GM18907 (cell line): ENCODE measurements around the gene ATP10B.

ENCODE experiments used
- ATAC-seq: cut with Tn5 transposase; IDR thresholded peaks from one replicate; pipeline ENCODE4 v1.9.1; 2021; ENCODE audit warnings: mild to moderate bottlenecking, moderate library complexity; ENCODE audit not compliant: unreplicated experiment

ATP10B gene

GRCh38 chr5:160573318-160573717 lies 278.7 kb downstream of the ATP10B start:
- no peak for ATAC-seq

- no peak for ATAC-seq
Observed at GRCh38 chr5:160567031-160567705, 284.8 kb downstream of the ATP10B start.

GRCh38 chr5:160565376-160565775 lies 286.6 kb downstream of the ATP10B start:
- no peak for ATAC-seq

GRCh38 chr5:160556846-160557245 lies 295.2 kb downstream of the ATP10B start:
- no peak for ATAC-seq

GRCh38 chr5:160555971-160556631 lies 295.9 kb downstream of the ATP10B start:
- ATAC-seq: no peak

GRCh38 chr5:160555581-160555970 lies 296.4 kb downstream of the ATP10B start:
- no peak for ATAC-seq

GRCh38 chr5:160550075-160550474 lies 301.9 kb downstream of the ATP10B start:
- no peak for ATAC-seq

- ATAC-seq: no peak
Observed at GRCh38 chr5:160548949-160549645, 302.9 kb downstream of the ATP10B start.

GRCh38 chr5:160547872-160548271 lies 304.1 kb downstream of the ATP10B start:
- no peak for ATAC-seq

GRCh38 chr5:160547061-160547460 lies 304.9 kb downstream of the ATP10B start:
- no peak for ATAC-seq

GRCh38 chr5:160545832-160546231 lies 306.2 kb downstream of the ATP10B start:
- ATAC-seq: no peak

- ATAC-seq: no peak
Observed at GRCh38 chr5:160543395-160543794, 308.6 kb downstream of the ATP10B start.

GRCh38 chr5:160542840-160543239 lies 309.2 kb downstream of the ATP10B start:
- ATAC-seq: no peak

GRCh38 chr5:160542281-160542680 lies 309.7 kb downstream of the ATP10B start:
- no peak for ATAC-seq

GRCh38 chr5:160539431-160539830 lies 312.6 kb downstream of the ATP10B start:
- peak; percentile 61 for ATAC-seq

- ATAC-seq: no peak
Observed at GRCh38 chr5:160537940-160538339, 314.1 kb downstream of the ATP10B start.

- ATAC-seq: no peak
Observed at GRCh38 chr5:160537116-160537515, 314.9 kb downstream of the ATP10B start.

GRCh38 chr5:160534914-160535313 lies 317.1 kb downstream of the ATP10B start:
- no peak for ATAC-seq

- ATAC-seq: no peak
Observed at GRCh38 chr5:160534125-160534524, 317.9 kb downstream of the ATP10B start.

- ATAC-seq: no peak
Observed at GRCh38 chr5:160525471-160526261, 326.3 kb downstream of the ATP10B start.

GRCh38 chr5:160524827-160525226 lies 327.2 kb downstream of the ATP10B start:
- ATAC-seq: no peak
